ENCODE measurements around the gene CNIH2. TPM values are rescaled to one million over a fixed set of nuclear protein-coding genes. Genes with fewer than 3 reads are reported as not detected.
A peak's percentile ranks its signal among the peaks of the same experiment; 100 is the strongest.

Gene CNIH2
- total and polyA plus RNA-seq, 2 of the 8 experiments (the other 6 are each of a cell fraction or from before 2014, with no cell fraction given) = 12.5 to 15.8 TPM

DNA sequence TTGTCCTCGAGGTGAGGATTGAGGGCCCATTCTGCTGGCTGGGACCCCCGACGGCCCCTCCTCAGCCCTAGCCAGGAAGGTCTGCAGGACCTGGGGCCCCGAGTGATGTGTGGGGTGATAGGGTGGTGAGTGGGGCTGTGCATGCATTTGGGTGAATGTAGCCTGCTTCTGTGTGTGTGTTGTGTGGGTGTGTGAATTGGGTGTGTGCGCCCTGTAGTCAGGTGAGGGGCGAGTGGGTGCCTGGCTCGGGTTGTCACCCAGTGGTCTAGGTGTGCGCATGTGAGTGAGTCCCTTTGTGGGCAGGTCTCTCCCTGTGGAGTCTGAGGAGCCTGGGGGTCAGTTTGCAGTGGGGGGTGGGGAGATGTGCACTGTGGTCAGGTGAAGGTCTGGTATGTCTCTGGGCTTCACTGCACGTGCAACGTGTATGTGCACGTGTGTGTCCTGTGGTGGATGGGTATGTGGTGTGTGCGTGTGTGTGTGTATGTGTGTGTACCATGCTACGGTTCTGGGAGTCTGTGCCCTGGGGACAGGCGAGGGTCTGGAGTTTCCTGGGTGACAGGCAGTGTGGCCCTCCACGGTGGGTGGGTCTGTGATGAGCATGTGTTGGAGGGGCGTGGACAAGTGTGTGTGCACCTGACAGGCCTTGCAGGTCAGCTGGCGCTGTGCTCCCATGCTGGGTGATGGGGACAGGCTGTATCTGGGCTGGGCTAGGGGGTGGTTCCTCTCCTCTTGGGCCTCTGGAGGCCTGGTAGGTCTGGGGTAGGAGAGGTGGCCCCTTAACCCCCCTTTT, 14.8 kb downstream of the CNIH2 start:
- Histone ChIP-seq H2AFZ (ENCODE audit: low read length) (no peak overlapping the region), H2BK120ac (replicated peaks; ENCODE audit: low read depth, low read length) (no peak overlapping the region), H3K4me1 (replicated peaks in 1 of 4; ENCODE audit: control insufficient read depth in 3 of 4, insufficient read depth in 4 of 4, low read length in 3 of 4) (peaks cover 5 to 29% (median 10%) of the 10 kb centered on the region in 4 experiments; a peak in 6 of 7 replicates), H2BK15ac (ENCODE audit: low read length) (peak overlapping the region; percentile 83; the same call in 1 of the 2 replicates), H3K9ac (replicated peaks in 1 of 4; ENCODE audit: extremely low read depth in 1 of 4, low read depth in 3 of 4, low read length in 3 of 4) (no peak overlapping the region), H3K4me2 (ENCODE audit: insufficient read depth in 1 of 2, low read depth in 2 of 2, low read length in 2 of 2) (peak overlapping the region; percentile 43 to 80), H2BK12ac (ENCODE audit: low read depth, low read length) (peak overlapping the region; percentile 72; the same call in 1 of the 2 replicates), H3K23ac (ENCODE audit: insufficient read length) (no peak overlapping the region), H3K23me2 (ENCODE audit: low read depth, low read length) (peaks cover 12% of the 10 kb centered on the region; the same call in 1 of the 2 replicates), H3K27me3 (replicated peaks in 1 of 4; ENCODE audit: control insufficient read depth in 3 of 4, extremely low read depth in 1 of 4, insufficient read depth in 3 of 4, low read length in 3 of 4) (peaks cover 2 to 30% (median 18%) of the 10 kb centered on the region in 4 experiments), H2AK5ac (ENCODE audit: low read depth, low read length) (no peak overlapping the region), H3K4ac (replicated peaks; ENCODE audit: insufficient read length, low read depth, low read length) (peak overlapping the region; percentile 61), H3K79me1 (ENCODE audit: low read depth, low read length) (0 out of 2 replicates have a peak, but pooled peaks cover 2% of the 10 kb centered on the region), H3K9me3 (ENCODE audit: insufficient read depth in 2 of 2, low read depth in 1 of 2, low read length in 1 of 2) (no peaks in the 10 kb centered on the region), H4K91ac (replicated peaks; ENCODE audit: insufficient read length, low read length) (peak overlapping the region; percentile 87), H2BK5ac (ENCODE audit: low read depth, low read length) (no peak overlapping the region), H4K20me1 (replicated peaks in 1 of 2; ENCODE audit: control insufficient read depth in 1 of 2, insufficient read depth in 2 of 2, low read length in 2 of 2) (peaks cover 4 to 7% of the 10 kb centered on the region in 2 experiments), H3K56ac (replicated peaks; ENCODE audit: insufficient read length, low read depth, low read length) (no peak overlapping the region), H4K5ac (ENCODE audit: insufficient read length, low read depth, low read length) (no peak overlapping the region), H3K4me3 (ENCODE audit: extremely low read depth in 1 of 4, insufficient read depth in 2 of 4, low read depth in 3 of 4, low read length in 4 of 4) (peak overlapping the region in 3 of 4 experiments; percentile 59 to 76 (median 59); a peak in 4 of 8 replicates), H3K36me3 (ENCODE audit: control insufficient read depth in 2 of 4, insufficient read depth in 4 of 4, low read length in 3 of 4) (no peaks in the 10 kb centered on the region), H3K18ac (ENCODE audit: extremely low read depth, low read length) (no peak overlapping the region), H3K14ac (ENCODE audit: insufficient read length) (no peak overlapping the region), H2BK20ac (ENCODE audit: low read length) (no peak overlapping the region), H3K79me2 (ENCODE audit: control insufficient read depth in 1 of 2, insufficient read depth in 2 of 2, low read length in 2 of 2) (peaks cover 0 to 8% of the 10 kb centered on the region in 2 experiments; a peak in 1 of 4 replicates), H4K8ac (ENCODE audit: extremely low read depth, insufficient read depth, low read length) (peak overlapping the region; percentile 37), H3K27ac (ENCODE audit: low read depth, low read length) (no peak overlapping the region)
- TF ChIP-seq BCL11A (IDR thresholded peaks at IDR 0.05; ENCODE audit: low read depth in 2 of 2, low read length in 2 of 2) (no peak), PHF8 (conservative IDR thresholded peaks at IDR 0.05; ENCODE audit: low read depth, low read length) (no peak), BRCA1 (IDR thresholded peaks at IDR 0.05; ENCODE audit: low read depth, low read length) (no peak), EP300 (IDR thresholded peaks at IDR 0.05; ENCODE audit: borderline replicate concordance in 1 of 2, low read depth in 2 of 2, low read length in 2 of 2) (no peak), HDAC2 (IDR thresholded peaks at IDR 0.05; ENCODE audit: borderline replicate concordance in 1 of 2, low read depth in 2 of 2, low read length in 2 of 2) (no peak)
- 72% methylated on average over 17 of the region's 17 CpGs; no CpG with 5 or more reads in 1 of the 2 experiments for WGBS, 2 experiments (ENCODE audit: extremely low coverage in 1 of 2, insufficient coverage in 1 of 2, insufficient read length in 1 of 2, insufficient replicate concordance in 2 of 2, low coverage in 1 of 2, low lambda C conversion rate in 2 of 2, missing lambda C conversion rate in 1 of 2)
- FAIRE-seq = no peak
- POLR2A ChIA-PET (ENCODE audit: partially characterized antibody) = no interaction called here
- CTCF ChIA-PET (ENCODE audit: partially characterized antibody) = no interaction called here
- peak in 1 of 2 experiments; percentile 47 for DNase-seq (ENCODE audit: low read depth in 1 of 2, low spot score in 2 of 2)

All from H1 (cell line).